NCI-H2196 treated with DMSO at 0.1 percent for 48 hours (cell line): ENCODE results near the gene COG1.
"Not testable (repeated sequence)": the region's sequence is repeated elsewhere in the genome, so short reads cannot be mapped to it uniquely, and the experiment has no call there.

Source experiments
- DNase-seq: peaks from one replicate; lab custom pipeline; 2025; ENCODE audit not compliant: unreplicated experiment; lab: John Stamatoyannopoulos, UW

The COG1 gene, protein sequence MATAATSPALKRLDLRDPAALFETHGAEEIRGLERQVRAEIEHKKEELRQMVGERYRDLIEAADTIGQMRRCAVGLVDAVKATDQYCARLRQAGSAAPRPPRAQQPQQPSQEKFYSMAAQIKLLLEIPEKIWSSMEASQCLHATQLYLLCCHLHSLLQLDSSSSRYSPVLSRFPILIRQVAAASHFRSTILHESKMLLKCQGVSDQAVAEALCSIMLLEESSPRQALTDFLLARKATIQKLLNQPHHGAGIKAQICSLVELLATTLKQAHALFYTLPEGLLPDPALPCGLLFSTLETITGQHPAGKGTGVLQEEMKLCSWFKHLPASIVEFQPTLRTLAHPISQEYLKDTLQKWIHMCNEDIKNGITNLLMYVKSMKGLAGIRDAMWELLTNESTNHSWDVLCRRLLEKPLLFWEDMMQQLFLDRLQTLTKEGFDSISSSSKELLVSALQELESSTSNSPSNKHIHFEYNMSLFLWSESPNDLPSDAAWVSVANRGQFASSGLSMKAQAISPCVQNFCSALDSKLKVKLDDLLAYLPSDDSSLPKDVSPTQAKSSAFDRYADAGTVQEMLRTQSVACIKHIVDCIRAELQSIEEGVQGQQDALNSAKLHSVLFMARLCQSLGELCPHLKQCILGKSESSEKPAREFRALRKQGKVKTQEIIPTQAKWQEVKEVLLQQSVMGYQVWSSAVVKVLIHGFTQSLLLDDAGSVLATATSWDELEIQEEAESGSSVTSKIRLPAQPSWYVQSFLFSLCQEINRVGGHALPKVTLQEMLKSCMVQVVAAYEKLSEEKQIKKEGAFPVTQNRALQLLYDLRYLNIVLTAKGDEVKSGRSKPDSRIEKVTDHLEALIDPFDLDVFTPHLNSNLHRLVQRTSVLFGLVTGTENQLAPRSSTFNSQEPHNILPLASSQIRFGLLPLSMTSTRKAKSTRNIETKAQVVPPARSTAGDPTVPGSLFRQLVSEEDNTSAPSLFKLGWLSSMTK

DNA sequence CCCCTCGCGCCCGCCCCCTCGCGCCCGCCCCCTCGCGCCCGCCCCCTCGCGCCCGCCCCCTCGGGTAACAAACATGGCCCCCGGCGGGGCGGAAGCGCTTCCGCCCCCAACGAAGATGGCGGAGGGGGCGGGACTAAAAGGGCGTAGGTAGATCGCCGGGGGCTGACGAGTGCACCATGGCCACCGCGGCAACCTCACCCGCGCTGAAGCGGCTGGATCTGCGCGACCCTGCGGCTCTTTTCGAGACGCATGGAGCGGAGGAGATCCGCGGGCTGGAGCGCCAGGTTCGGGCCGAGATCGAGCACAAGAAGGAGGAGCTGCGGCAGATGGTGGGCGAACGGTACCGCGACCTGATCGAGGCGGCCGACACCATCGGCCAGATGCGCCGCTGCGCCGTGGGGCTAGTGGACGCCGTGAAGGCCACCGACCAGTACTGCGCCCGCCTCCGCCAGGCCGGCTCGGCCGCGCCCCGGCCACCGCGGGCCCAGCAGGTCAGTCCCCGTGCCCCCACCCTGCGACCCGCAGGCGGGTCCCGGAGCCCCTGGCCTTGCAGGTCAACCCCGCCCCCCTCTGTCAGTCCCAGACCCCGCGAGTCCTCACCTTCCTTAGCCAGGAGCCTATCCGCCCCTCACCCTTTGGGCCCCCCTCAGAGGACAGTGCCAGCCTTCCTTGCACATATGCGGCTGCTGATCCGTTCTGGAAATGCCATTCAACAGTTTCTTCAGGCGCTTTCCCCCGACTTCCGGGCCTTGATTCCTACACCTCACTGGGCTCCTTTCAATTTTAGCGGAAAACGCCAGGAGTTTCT, at the start of gene COG1:
Gene COG1 (plus strand): TSS at position 162 of the 808 bp plus-strand sequence. CDS start 15 bp downstream, at position 177.
- DNase-seq, result peak; percentile 62

DNA sequence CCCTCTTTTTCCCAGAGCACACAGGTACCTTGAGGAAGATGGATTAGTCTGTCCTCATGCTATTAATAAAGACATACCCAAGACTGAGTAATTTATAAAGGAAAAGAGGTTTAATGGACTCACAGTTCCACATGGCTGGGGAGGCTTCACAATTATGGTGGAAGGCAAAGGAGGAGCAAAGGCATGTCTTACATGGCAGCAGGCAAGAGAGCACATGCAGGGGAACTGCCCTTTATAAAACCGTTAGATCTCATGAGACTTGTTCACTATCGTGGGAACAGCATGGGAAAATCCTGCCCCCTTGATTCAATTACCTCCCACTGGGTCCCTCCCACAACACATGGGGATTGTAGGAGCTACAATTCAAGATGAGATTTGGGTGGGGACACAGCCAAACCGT, 48.6 kb upstream of the COG1 start:
- not testable (repeated sequence) for DNase-seq

DNA sequence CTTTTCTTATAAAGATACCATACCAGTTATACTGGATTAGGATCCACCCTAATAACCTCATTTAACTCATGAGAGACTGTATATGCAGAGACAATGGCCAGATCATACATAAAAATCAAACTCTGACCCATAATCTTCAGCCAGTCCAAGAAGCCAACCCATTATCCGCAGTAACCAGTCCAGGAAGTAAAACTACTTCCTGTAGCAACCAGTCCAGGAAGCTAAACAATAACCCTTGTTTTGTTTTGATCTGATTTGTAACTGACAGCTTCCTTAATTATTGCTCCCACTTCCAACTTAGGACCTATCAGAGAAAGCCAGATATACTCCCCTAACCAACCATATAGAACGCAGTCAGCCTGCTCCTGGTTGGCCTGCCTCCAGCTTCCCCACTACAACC, 47.2 kb upstream of the COG1 start:
- no peak for DNase-seq

DNA sequence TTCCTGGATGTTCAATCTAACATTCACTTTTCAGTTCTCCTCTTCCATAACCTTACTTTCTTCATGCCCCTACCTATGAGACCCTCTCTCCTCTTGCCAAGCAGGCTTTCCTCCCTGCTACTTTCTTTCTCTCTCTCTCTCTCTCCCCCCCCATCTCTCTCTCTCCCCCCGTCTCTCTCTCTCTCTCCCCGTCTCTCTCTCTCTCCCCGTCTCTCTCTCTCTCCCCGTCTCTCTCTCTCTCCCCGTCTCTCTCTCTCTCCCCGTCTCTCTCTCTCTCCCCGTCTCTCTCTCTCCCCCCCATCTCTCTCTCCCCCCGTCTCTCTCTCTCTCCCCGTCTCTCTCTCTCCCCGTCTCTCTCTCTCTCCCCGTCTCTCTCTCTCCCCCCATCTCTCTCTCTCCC, 45.1 kb upstream of the COG1 start:
- DNase-seq, result not testable (repeated sequence)

DNA sequence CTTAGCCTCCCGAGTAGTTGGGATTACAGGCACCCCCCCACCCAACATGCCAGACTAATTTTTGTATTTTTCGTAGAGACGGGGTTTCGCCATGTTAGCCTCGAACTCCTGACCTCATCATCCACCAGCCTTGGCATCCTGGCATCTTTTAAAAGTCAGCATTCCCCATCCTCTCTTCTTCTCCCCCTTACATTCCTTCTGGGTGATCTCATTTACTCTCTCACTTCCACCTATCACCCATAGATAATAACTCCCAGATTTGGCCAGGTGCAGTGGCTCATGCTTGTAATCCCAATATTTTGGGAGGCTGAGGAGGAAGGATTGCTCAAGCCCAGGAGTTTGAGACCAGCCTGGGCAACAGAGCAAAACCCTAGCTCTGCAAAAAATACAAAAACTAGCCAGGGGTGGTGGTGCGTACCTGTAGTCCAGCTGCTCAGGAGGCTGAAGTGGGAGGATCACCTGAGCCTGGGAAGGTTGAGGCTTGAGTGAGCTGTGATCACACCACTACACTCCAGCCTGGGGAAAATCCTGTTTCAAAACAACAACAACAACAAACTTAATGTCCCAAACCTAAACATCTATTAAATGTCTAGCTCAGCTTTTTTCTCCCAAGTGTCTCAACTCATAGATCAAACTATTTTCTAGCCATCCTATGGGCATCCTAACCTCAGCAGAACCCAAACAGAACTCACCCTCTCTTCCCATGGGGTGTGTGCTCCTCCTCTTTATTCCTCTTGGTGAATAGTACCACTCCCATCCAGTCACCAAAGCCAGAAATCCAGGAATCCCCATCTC, 44.1 kb upstream of the COG1 start:
- DNase-seq, result no peak

DNA sequence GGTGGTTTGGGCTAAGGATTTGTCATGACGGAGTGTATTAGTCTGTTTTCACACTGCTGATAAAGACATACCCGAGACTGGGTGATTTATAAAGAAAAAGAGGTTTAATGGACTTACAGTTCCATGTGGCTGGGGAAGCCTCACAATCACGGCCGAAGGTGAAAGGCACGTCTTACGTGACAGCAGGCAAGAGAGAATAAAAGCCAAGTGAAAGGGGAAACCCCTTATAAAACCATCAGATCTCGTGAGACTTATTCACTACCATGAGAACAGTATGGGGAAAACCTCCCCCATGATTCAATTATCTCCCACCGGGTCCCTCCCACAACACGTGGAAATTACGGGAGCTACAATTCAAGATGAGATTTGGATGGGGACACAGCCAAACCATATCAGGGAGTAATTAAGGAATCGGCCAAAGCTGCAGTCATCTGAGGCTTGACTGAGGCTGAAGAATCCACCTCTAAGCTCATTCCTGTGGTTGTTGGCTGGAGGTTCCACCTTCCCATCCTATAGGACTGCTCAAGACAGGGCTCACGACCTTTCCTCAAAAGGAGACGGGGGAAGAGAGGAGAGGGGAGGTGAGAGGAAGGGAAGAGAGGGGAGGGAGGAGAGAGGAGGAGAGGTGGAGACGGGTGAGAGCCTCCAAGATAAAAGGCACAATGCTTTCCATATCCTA, 42.1 kb upstream of the COG1 start:
- DNase-seq, result not testable (repeated sequence)

DNA sequence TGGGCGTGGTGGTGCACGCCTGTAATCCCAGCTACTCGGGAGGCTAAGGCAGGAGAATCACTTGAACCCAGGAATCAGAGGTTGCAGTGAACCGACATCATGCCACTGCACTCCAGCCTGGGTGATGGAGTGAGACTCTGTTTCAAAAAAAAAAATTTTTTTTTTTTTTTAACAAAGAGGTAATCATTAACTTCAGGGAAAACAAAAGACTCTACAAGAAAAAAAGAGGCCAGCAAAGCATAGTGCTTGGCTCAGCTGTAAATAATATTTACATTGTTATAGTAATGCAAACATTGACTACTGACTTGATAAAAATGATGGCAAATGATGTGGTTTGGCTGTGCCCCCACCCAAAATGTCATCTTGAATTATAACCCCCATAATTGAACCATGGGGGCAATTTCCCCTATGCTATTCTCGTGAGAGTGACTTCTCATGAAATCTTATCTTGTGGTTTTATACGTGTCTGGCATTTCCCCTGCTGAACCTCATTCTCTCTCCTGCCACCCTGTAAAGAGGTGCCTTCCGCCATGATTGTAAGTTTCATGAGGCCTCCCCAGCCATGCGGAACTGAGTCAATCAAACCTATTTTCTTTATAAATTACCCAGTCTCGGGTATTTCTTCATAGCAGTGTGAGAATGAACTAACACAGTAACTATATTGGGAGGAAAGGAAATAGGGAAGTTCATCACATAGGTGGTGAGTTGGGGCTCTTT, 40.8 kb upstream of the COG1 start:
- DNase-seq, result no peak

DNA sequence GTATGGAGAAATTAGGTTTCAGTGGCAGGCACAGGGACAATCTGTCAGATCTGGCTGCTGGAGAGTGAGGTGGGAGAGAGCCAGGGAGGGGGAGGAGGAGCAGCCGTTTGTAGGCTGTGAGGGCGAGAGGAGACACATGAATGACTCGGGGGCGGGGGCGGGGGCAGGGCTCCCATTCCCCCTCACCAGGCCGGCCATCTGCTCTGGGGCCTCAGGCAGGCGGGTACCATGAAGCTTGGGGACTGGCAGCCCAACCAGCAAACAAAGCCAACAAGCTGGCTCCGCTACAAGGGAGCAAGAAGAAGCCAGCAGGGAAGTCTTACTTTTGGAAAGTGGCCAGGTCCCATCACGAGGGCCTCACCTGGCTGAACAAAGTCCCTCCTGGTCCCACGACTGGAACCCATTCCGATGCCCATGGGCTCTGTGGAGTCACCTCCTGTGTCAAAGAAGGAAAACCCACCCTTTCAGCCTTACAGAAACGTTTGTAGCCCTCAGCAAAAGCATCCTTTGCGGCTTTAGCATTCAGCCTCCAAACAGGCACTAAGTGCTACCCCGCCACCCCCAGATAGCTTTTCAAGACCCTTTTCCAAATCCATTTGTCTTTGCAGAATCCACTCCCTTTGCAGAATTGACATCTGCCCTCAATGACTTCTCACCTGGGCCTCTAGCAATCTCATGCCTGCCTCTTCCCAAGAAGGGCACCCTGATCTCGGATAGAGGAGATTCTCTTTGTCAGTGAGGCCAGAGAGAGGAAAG, 37.3 kb upstream of the COG1 start:
- no peak for DNase-seq

DNA sequence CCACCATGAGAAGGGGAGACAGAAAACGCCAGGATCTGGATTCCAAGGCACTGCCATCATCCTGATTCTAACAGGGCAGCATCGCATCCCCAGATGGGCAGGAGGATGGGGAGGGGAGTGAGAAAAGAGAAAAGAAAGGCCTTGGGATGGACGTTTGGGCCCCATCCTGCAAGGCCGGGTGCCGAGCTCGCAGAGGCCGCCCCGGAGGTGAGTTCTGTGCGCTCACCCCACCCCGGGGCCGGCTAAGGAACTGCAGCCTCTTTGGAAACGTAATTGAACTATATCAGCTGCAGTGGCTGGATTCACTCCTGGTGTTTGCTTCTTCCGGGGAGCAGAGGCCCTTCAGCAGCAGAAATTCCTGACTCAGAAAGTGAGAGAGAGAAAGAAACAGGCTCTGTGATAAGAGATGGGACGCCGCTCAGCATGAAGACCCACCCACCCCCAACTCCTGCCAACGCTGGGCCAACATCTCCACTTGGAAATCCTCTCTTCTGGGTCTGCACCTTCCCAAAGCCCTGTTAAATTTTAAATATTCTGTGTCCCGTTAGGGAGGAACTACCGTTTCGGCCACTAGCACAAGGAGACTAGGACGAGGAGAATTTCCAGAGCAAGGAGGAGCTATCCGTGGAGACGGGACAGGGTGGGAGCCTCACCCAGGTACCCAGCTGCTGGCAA, 36.6 kb upstream of the COG1 start:
- DNase-seq, result peak; percentile 23

DNA sequence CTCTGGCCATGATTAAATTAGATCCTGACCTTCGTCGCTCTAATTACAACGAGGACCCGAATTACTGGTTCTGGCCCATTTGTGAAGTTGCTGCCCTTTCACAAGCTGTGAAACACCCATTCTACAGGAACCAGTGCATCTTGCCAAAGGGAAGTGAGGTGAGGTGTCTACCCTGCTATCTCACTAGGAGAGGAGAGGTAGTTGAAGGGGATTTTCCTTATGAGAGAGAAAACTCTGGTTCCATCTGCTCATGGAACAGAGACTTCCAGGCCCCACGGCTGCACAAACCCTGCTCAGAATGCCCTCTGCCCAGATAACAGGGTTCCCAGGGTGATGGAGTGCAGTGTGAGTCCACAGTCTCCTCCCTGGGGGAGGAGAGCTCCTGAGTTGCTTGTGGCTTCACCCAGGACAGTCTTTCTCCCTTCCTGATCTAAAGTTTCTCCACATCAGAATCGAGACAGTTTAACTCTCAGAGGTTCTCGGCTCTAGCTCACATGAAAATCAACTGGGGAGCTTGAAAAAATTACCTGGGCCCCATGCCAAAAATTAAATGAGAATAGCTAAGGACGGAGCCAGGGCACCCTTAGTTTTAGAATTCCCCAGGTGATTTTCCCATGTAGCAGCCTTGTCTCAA, 35.9 kb upstream of the COG1 start:
- no peak for DNase-seq

DNA sequence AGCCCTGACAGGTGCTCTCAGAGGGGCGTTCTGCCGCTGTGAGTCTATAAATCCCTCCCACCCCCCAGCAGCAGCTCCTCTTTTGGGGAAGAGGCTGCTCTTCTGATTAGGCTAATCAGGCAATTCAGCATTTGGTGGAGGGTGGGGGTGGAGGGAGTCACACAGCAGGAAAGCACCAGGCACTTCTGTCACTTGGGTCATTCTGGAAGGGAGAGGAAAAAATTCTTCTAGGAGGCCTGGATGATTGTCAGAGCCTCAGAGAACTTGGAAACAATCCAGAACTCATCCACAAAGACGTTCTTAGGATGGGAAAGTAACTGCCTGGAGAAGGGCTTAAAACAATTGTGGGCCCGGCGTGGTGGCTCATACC, 35.3 kb upstream of the COG1 start:
- no peak for DNase-seq

DNA sequence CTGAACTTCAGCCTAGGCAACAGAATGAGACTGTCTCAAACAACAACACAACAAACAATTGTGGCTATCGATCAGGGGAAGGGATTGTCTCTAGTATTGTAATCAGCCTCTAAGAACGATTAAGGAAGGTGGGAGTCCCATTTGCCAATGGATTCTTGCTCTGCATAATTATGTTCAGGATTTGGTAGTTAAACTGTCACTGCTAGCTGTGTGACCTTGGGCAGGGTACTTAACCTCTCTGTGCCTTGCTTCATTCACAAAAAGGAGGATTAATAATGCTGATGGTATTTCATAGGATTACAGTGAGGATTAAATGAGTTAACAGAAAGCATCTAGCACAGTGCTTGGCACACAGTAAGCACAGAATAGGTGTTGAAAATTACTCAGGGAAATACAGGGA, 34.7 kb upstream of the COG1 start:
- no peak for DNase-seq

DNA sequence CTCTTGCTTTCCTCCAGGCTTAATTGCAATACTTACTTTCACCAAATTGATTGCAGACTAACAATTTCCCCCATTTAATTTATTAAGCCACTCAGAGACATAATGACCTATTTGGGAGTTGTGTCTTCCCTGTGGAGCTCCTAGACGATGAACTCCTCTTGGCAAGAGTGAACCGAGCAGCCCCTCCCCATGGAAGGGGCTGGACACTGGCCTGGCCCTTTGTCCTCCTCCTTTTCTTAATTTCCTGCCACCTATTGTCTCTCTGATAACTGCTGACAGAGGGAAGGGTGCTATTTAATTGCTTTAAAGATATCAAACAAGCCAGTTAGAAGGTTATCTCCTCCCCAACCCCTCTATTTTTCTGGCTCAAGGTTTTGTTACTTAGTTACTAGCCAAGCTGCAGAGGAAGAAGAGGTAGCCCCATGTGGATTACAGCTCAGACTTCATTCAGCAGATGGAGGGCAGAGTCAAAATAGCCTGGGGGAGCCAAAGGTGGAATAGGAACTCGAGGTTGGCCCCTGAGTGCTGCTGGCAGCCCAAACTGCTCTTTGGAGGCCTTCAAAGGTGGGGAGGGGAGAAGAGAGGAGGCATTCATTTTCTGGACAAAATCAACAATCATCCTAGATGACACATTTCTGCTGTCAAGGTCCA, 31.8 kb upstream of the COG1 start:
- DNase-seq, result no peak

DNA sequence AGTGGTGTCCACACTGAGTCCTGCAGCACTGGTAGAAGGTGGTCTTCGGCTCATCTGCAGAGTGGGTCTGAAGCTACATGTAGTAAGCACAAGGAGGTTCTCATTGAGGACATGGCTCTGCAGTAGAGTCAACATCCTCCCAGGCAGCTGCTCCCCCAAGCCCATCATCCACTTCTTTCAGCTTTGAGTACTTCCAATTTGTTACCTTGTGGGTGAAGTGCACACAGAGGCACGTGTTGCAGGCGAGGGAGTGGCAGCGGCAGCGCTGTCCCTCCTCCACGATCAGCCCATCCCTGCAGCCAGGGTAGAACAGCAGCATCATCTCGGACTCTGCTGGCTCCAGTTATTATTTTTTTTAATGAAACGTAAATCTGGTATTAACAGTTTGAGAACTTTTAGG, 29.8 kb upstream of the COG1 start:
- DNase-seq, result no peak

DNA sequence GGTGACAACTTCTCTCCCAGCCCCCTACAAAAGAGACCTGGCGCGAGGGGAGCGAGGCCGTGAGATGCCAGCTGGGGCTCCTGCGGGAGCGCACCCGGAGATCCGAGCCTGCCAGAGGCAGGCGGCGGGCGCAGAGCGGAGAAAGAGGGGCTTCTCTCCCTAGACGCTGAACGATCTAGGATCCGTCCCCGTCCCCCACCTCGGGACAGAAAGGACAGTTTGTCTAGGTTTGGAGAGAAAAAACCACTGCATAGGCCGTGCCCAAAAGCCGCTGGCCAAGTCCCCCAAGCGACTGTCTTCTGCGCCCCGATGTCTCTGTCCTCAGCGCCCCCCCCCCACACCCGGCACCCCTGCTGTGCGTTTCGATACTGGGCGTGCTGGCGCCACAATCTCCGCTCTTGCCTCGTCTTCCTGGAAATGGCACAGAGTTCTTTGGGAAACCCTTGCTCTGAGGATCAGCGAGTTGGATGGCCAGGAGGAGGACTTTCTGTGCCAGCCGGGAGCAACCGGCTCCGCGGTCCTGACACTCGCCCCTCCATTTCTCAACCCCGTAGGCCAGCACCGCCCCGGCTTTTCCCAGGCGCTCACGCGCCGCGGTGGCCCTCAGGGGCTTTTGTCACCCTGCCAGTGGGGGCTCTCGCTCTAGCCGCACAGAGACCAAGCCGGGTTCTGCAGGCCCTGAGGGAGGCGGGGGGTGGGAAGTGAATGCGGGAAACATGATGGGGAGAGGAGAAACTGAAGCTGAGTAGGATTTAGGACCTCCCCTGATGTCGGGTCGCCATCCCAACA, 27.0 kb upstream of the COG1 start:
- no peak for DNase-seq
